ENCODE results near the gene PRDM16.

Gene PRDM16

GRCh38 chr1:3292868-3293562, 224.0 kb downstream of the PRDM16 start:
- no peak overlapping the region for H3K27ac ChIP-seq (ENCODE audit: extremely low read depth, low read depth, low read length)
- ChIA-PET POLR2A (no interaction called here), CTCF (no interaction called here)
- no peak for TF ChIP-seq KLF8 (tag by site-specific recombination; IDR thresholded peaks at IDR 0.05)
- TF ChIP-seq BCL11B (tag by site-specific recombination; IDR thresholded peaks at IDR 0.05; ENCODE audit: low read depth) = no peak
- H3K4me1 ChIP-seq (ENCODE audit: control insufficient read depth, insufficient read depth, low read length) = no peaks in the 10 kb centered on the region
- H3K36me3 ChIP-seq (ENCODE audit: control insufficient read depth in 2 of 2, insufficient read depth in 1 of 2, low read length in 2 of 2) = no peaks in the 10 kb centered on the region
- H3K4me3 ChIP-seq (ENCODE audit: low read depth, low read length) = no peak overlapping the region
- no peaks in the 10 kb centered on the region for H3K9me3 ChIP-seq (ENCODE audit: control insufficient read depth, insufficient read depth, low read depth, low read length)

- Histone ChIP-seq H3K9me3 (ENCODE audit: control insufficient read depth, insufficient read depth, low read depth, low read length) (no peaks in the 10 kb centered on the region), H3K27ac (ENCODE audit: extremely low read depth, low read depth, low read length) (no peak overlapping the region), H3K4me3 (ENCODE audit: low read depth, low read length) (no peak overlapping the region), H3K36me3 (ENCODE audit: control insufficient read depth in 2 of 2, insufficient read depth in 1 of 2, low read length in 2 of 2) (no peaks in the 10 kb centered on the region), H3K4me1 (ENCODE audit: control insufficient read depth, insufficient read depth, low read length) (no peaks in the 10 kb centered on the region)
- TF ChIP-seq WT1 (tag by site-specific recombination; IDR thresholded peaks at IDR 0.05) (no peak), ZNF148 (tag by site-specific recombination; IDR thresholded peaks at IDR 0.05; ENCODE audit: borderline replicate concordance) (no peak), FEZF1 (tag by site-specific recombination; IDR thresholded peaks at IDR 0.05) (no peak), ZFHX2 (tag by site-specific recombination; conservative IDR thresholded peaks at IDR 0.05) (no peak), ZNF791 (tag by site-specific recombination; IDR thresholded peaks at IDR 0.05) (no peak), HIC1 (tag by site-specific recombination; IDR thresholded peaks at IDR 0.05) (no peak), ZNF596 (tag by site-specific recombination; IDR thresholded peaks at IDR 0.05) (no peak), RBAK (tag by site-specific recombination; IDR thresholded peaks at IDR 0.05) (no peak), YY1 (tag by site-specific recombination; IDR thresholded peaks at IDR 0.05) (no peak)
- ChIA-PET CTCF (no interaction called here), POLR2A (no interaction called here)
Observed at GRCh38 chr1:3293563-3294080, 224.6 kb downstream of the PRDM16 start.

- POLR2A ChIA-PET = no interaction called here
- no peak overlapping the region for H3K27ac ChIP-seq (ENCODE audit: extremely low read depth, low read depth, low read length)
- no peak overlapping the region for H3K4me3 ChIP-seq (ENCODE audit: low read depth, low read length)
- CTCF ChIA-PET = no interaction called here
- no peaks in the 10 kb centered on the region for H3K9me3 ChIP-seq (ENCODE audit: control insufficient read depth, insufficient read depth, low read depth, low read length)
- no peaks in the 10 kb centered on the region for H3K36me3 ChIP-seq (ENCODE audit: control insufficient read depth in 2 of 2, insufficient read depth in 1 of 2, low read length in 2 of 2)
- H3K4me1 ChIP-seq (ENCODE audit: control insufficient read depth, insufficient read depth, low read length) = no peaks in the 10 kb centered on the region
- TF ChIP-seq REPIN1 (tag by site-specific recombination; IDR thresholded peaks at IDR 0.05; ENCODE audit: low read depth) (no peak), ZNF571 (tag by site-specific recombination; IDR thresholded peaks at IDR 0.05) (no peak), ZBTB20 (tag by site-specific recombination; IDR thresholded peaks at IDR 0.05) (no peak), MEIS1 (CRISPR knock-in tag; IDR thresholded peaks at IDR 0.05; ENCODE audit: borderline replicate concordance) (no peak), ZNF148 (tag by site-specific recombination; IDR thresholded peaks at IDR 0.05; ENCODE audit: borderline replicate concordance) (no peak), ZNF138 (tag by site-specific recombination; IDR thresholded peaks at IDR 0.05; ENCODE audit: borderline replicate concordance) (no peak), ZNF837 (tag by site-specific recombination; IDR thresholded peaks at IDR 0.05) (no peak), YY2 (tag by site-specific recombination; IDR thresholded peaks at IDR 0.05) (no peak), ZNF10 (tag by site-specific recombination; IDR thresholded peaks at IDR 0.05) (no peak), ZNF19 (tag by site-specific recombination; IDR thresholded peaks at IDR 0.05; ENCODE audit: low read depth) (no peak)
Observed at GRCh38 chr1:3294450-3294849, 225.4 kb downstream of the PRDM16 start.
